ENCODE results near the gene SHTN1.

The SHTN1 gene

GRCh38 chr10:116836083-116836482 lies 168.9 kb downstream of the SHTN1 start:
- DNase-seq (ENCODE audit: low read depth in 2 of 2, low spot score in 1 of 2): no peak

GRCh38 chr10:116835658-116836057 lies 169.3 kb downstream of the SHTN1 start:
- no peak for DNase-seq (ENCODE audit: low read depth in 2 of 2, low spot score in 1 of 2)

DNA sequence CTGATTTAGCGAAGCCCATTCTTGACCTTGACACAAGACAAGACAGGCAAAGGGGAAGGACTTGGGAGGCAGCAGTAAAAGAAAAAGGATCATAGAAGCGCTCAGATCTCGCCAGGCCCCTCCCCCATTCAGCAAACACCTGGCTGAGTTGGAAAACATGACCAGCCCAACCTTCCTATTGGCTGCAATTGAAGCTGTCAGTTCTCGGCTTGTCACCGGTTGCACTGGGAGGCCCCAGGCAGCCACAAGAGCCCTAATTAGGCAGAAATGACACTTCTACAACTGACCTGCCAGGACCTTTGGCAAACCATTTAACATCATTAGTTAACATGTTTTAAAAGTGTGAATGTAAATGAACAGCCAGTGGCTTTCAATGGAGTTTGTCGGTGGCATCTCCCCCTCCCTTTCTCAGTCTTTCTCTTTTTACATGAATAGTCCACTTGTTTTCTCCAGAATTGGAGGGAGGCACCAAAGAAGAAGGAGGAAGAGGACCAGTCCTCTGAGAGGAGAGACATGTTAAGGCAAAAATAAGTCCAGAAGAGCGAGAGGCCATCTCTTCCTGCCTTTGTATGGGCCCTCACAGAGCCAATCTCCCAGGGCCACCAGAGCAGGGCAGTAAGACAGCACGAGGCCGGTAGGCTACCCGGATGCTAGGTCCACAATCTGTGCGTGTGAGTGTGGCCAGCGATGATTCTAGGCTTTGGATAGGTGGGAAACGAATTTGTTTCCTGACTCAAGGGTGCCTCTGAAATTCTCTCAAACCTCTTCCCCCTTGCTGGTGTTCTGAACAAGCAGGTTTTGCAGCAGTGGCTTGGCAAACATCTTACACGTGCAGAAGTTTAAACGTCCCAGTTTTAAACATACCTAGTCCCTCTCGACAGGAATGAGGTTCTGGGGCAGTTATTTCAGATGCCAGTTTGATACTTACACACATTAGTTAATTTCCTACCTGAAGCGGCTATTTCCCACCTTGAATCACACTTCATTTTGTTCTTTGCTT lies 170.7 kb downstream of the SHTN1 start:
- DNase-seq (ENCODE audit: low read depth in 2 of 2, low spot score in 1 of 2): no peak

- DNase-seq (ENCODE audit: low read depth in 2 of 2, low spot score in 1 of 2): no peak
Observed at GRCh38 chr10:116831790-116832189, 173.2 kb downstream of the SHTN1 start.
